Fibroblast of villous mesenchyme (primary cell): Measurements from ENCODE around the gene MYOZ1. TPM values are rescaled to one million over a fixed set of nuclear protein-coding genes. Genes with fewer than 3 reads are reported as not detected.
"Not testable (repeated sequence)": the region's sequence is repeated elsewhere in the genome, so short reads cannot be mapped to it uniquely, and the experiment has no call there.

Experiments used
- DNase-seq: peaks from one replicate; pipeline ENCODE4 v3.0.0-alpha.2; 2010; ENCODE audit warnings: low read depth
- H3K4me3 ChIP-seq: 2 replicates; pipeline ENCODE4 v1.5.1; 2011; ENCODE audit warnings: low read depth, mild to moderate bottlenecking, low read length
- total RNA-seq: library from RNA; depleted of rRNA; stranded (reverse); fragments of >200 nt; gene quantifications from 2 replicates; pipeline ENCODE4 v1.2.3, GENCODE V29; 2012
- TF ChIP-seq, protein P1 (sequence below): IDR thresholded peaks from 2 replicates; pipeline ENCODE4 v1.5.1; 2012; ENCODE audit warnings: low read depth, mild to moderate bottlenecking, low read length; ENCODE audit not compliant: insufficient read depth

MYOZ1 gene
- total RNA-seq, result 0.32 and 0.43 TPM in 2 replicates

DNA sequence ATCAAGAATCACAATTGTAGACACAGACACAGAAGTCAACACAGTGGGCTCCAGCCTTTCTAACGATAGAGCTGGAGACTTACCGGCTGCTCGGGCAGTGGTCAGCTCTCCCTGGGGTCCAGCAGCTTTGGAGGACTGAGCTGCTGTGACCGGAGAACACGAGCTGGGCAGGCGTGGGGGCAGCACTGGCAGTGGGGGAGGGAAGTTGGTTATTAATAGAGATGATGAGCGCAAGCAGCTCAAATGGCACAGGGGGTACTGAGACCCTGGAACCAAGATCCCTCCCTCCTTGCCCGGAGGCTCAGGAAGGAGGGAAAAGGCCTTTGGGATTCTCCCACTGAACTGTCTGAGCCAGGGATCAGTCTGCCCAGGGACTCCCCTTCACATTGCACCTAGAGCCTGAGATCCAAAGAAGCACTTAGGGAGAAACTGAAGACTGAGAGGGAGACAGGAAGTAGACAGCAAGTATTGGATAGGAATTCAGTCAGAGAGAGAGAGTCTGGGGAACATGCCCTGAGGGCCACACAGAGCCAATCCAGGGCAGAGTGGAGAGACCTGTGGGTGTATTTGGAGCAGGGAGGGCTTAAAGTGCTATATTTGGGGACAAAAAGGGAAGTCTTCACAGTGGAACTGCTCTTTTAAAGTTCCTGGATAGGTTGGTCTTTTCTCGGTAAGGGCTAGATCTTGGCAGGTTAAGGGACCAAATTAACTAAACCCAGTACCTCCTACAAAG is at the start of gene MYOZ1:
Gene MYOZ1, minus strand, starts transcription at position 147 of the 733 bp plus-strand sequence. CDS start 1,457 bp downstream, outside the sequence.
- TF ChIP-seq, protein P1, sequence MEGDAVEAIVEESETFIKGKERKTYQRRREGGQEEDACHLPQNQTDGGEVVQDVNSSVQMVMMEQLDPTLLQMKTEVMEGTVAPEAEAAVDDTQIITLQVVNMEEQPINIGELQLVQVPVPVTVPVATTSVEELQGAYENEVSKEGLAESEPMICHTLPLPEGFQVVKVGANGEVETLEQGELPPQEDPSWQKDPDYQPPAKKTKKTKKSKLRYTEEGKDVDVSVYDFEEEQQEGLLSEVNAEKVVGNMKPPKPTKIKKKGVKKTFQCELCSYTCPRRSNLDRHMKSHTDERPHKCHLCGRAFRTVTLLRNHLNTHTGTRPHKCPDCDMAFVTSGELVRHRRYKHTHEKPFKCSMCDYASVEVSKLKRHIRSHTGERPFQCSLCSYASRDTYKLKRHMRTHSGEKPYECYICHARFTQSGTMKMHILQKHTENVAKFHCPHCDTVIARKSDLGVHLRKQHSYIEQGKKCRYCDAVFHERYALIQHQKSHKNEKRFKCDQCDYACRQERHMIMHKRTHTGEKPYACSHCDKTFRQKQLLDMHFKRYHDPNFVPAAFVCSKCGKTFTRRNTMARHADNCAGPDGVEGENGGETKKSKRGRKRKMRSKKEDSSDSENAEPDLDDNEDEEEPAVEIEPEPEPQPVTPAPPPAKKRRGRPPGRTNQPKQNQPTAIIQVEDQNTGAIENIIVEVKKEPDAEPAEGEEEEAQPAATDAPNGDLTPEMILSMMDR, result no peak
- peak; percentile 8 for DNase-seq
- no peak within 1 kb of the TSS for H3K4me3 ChIP-seq

DNA sequence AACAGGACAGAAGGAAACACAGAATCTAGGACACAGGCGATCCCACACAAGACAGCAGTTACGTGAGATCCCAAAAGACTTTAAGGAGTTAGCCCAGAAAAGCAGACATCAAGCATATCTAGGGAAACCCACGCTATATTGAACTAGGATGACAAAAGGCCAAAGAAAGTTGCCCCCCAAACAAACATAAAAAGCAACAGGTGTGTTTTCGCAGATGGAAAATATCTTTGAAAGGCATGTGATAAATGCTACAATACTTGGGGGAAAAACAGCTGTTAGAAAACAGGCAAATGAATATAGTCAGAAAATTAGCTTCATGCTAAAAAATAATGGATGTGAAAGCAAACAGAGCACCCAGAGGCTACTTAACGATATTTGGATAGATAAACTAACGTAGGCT is 49.5 kb upstream of the MYOZ1 start:
- DNase-seq, H3K4me3 ChIP-seq: not testable (repeated sequence)

DNA sequence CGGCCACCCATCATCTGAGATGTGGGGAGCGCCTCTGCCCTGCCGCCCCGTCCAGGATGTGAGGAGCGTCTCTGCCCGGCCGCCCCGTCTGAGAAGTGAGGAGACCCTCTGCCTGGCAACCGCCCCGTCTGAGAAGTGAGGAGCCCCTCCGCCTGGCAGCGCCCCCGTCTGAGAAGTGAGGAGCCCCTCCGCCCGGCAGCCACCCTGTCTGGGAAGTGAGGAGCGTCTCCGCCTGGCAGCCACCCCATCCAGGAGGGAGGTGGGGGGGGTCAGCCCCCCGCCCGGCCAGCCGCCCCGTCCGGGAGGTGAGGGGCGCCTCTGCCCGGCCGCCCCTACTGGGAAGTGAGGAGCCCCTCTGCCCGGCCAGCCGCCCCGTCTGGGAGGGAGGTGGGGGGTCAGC is 48.3 kb upstream of the MYOZ1 start:
- not testable (repeated sequence) for H3K4me3 ChIP-seq, DNase-seq

GRCh38 chr10:73687641-73688040 is 46.4 kb upstream of the MYOZ1 start:
- not testable (repeated sequence) for DNase-seq, H3K4me3 ChIP-seq

- DNase-seq, H3K4me3 ChIP-seq: not testable (repeated sequence)
Observed at GRCh38 chr10:73674546-73674945, 33.3 kb upstream of the MYOZ1 start.

DNA sequence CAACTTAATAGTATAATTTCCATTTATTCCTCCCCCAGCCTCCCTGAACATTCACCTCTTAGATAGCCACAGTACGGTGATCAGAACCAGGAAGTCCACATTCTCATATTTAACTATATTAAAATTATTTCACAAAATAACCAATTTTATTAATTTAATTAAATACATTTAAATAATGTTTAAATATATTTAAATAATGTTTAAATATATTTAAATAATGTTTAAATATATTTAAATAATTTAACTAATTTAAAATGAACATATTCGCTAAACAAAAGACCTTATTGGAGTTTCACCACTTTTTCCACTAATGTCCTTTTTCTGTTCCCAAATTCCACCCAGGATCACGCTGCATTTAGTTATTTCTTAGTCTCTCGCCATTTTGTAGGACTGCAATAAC is 27.1 kb upstream of the MYOZ1 start:
- not testable (repeated sequence) for DNase-seq, H3K4me3 ChIP-seq

DNA sequence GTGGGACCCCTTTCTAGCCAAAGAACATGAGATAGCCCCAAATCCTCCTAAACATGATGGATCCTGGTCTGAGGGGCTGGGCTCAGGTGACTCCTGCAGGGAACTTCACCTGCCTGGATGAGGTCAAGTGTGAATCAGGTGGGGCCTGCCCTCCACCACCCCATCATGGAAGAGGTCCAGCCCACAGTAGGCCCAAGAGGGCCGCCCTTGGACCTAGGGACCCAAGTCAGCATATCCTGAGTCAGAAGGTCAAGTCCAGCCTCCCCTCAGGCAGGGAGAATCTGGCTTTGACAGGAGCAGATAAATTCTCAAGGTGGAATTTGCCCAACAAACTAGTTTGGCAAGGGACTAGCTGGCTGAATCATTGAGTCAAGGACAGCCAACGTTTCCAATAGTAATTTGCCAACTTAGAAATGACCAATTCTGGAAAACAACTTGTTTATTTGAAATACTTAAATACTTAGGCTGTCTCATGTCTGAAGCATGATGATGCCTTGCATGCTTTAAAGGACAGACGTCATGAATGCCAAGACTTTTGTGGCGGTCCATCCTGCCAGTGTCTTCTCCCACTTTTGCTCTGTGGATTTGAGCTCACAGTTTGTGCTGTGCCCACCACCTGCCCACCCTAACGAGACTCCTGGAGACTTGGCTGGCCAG is 25.0 kb upstream of the MYOZ1 start:
- not testable (repeated sequence) for DNase-seq, H3K4me3 ChIP-seq

GRCh38 chr10:73665581-73665980 is 24.3 kb upstream of the MYOZ1 start:
- DNase-seq, H3K4me3 ChIP-seq: not testable (repeated sequence)

DNA sequence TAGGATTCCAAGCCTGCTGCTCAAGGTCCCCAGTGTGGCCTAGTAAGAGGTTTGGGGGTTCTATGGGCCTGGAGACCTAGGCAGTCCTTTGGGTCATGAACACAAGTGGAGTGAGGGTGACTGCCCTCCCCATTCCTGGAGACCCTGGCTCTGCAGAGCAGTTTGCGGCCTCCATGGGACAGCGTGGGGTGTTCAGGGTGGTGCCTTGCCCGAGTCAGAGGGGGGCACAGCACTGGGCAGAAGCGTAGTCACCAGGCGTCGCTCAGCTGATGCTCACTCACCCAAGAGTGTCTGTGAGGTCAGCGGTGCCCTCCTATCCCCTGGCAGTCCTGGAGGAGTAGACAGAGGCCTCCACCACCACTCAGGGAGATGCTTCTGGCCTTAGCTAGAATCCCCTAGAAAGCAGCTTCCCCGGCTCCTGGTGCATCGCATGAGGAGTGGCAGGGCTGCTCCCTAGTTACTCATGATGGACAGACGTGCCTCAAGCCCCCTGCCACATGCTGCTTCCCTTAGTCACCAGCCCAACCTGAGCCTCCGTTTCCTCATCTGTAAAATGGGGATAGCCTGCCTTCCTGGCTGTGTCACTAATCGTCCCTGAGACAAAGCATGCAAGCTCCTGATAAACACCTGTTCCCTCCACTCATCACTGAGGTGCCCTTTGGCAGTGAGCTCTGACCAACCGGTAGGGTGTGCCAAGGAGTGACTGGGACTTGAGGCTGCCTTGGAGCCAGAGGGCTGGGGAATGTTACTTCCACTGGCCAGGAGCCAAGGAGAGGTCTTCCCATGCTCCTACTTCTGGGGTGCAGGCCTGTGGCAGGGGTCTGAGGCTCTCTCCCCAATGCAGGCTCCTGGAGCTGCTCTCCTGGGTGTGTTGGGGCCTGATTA is 23.1 kb upstream of the MYOZ1 start:
- not testable (repeated sequence) for DNase-seq, H3K4me3 ChIP-seq

DNA sequence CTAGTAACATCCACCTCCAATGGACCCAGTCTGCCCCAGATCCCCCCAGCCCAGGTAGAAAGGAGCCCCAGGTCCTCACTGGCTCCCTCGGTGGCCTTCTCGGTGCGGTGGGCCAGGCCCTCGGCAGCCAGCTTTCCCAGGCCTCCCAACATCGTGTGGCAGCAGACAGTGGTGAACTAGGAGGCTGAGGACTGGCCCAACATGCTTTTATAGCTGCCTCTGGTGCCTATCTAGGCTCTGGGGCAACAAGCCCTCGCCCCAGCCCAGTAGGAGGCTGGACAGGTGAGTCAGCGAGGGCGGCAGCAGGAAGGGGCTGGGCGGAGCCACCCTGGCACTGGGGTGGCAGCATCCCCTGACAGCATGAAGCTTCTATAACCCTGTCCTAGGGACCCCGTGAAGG is 22.3 kb upstream of the MYOZ1 start:
- not testable (repeated sequence) for DNase-seq, H3K4me3 ChIP-seq

DNA sequence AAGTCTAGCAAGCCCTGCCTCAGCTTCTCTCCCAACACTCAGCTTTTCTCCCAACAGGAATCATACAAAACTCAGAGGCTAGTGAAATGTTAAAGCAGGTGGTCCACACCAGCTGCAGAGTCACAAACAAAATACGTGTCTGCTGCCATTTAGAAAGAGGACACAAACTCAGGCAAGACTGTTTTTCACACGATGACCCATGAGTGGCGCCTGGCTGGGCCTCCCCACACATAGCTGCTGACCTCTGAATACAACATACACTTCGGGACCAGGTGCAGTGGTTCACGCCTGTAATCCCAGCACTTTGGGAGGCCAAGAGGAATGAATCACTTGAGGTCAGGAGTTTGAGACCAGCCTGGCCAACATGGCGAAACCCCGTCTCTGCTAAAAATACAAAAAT is 21.4 kb upstream of the MYOZ1 start:
- H3K4me3 ChIP-seq, DNase-seq: not testable (repeated sequence)

GRCh38 chr10:73655990-73656298 is 14.7 kb upstream of the MYOZ1 start, which contains the start of gene SYNPO2L:
Gene SYNPO2L (minus strand): TSS chr10:73656029. CDS start chr10:73655922, 107 bp downstream.
- DNase-seq, result no peak
- TF ChIP-seq, protein P1, result no peak
- H3K4me3 ChIP-seq, result no peak within 1 kb of the TSS
